ENCODE results near the gene ADGRG3.
"Not testable (repeated sequence)": the region's sequence is repeated elsewhere in the genome, so short reads cannot be mapped to it uniquely, and the experiment has no call there.

Gene ADGRG3

GRCh38 chr16:57660715-57661463 lies 7.2 kb upstream of the ADGRG3 start:
- no peak for DNase-seq

DNA sequence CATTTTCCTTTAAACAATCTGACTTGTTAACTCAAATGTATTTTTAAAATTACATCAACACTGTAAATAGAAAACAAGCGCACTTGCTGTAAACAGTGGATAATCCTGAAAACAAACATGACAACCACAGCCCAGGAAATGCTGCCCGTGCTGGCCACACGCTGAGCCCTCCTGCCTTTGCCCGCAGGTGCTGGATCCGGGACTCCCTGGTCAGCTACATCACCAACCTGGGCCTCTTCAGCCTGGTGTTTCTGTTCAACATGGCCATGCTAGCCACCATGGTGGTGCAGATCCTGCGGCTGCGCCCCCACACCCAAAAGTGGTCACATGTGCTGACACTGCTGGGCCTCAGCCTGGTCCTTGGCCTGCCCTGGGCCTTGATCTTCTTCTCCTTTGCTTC lies 6.6 kb upstream of the ADGRG3 start:
- DNase-seq, result no peak

GRCh38 chr16:57661936-57662906 lies 5.9 kb upstream of the ADGRG3 start:
- no peak for DNase-seq

DNA sequence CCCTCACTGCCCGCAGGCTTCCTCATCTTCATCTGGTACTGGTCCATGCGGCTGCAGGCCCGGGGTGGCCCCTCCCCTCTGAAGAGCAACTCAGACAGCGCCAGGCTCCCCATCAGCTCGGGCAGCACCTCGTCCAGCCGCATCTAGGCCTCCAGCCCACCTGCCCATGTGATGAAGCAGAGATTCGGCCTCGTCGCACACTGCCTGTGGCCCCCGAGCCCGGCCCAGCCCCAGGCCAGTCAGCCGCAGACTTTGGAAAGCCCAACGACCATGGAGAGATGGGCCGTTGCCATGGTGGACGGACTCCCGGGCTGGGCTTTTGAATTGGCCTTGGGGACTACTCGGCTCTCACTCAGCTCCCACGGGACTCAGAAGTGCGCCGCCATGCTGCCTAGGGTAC lies 4.7 kb upstream of the ADGRG3 start:
- DNase-seq, result peak in 1 of 56 donors; percentile 9

- no peak for DNase-seq
These were observed 4.0 kb upstream of the ADGRG3 start for GRCh38 chr16:57663917-57664661.

- no peak for DNase-seq
These were observed 3.5 kb upstream of the ADGRG3 start for GRCh38 chr16:57664662-57665025.

DNA sequence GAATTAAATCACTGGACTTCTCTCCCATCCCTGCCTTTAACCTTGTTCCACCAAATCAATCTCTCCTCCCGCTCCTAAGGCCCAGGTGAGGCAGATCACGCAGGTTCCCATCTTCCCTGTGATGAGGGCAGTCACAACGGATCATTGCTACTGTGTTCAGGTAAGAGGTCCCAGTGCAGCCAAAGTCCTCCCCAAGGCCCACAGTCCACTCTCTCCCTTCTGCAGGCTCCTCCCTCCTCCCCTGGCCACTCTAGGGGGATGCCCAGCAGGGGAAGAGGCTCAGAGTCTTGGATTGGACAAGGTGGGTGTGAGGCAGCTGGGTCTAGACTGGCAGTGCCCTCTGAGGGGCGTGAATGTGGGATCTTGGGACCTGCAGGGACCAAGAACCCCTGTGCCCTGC lies 2.6 kb upstream of the ADGRG3 start:
- no peak for DNase-seq

DNA sequence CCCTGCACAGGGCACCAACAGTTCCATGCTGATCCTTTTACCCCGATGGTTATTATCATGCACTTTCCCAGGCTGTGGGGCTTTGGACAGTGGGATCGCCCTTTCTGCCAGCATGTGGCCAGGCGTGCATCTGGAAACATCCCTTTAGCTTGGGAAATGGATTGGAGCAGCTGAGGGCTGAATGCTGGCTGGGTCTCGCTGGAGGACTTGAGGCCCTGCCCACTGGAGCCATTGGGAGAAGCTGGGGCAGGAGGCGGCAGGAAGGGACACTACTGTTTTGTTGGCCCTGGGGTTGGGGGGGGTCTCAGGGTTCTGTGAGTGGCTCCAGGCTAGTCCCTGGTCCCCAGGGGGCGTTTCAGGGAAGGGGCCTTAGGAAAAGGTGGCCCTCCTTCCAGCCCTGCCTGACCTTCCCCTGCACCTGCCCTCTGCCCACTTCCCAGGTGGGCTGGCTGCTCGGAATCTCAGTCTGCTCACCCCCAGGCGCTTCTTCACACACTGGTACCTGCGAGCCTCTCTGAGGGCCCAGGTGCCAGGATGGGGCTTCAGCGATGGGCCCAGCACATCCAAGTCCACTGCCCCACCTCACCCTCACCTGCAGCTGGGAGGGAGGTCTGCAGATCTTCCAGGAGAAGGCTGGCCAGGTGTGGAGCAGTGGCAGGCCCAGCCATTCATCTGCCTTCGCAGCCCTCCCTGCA lies 1.6 kb upstream of the ADGRG3 start:
- no peak for DNase-seq

DNA sequence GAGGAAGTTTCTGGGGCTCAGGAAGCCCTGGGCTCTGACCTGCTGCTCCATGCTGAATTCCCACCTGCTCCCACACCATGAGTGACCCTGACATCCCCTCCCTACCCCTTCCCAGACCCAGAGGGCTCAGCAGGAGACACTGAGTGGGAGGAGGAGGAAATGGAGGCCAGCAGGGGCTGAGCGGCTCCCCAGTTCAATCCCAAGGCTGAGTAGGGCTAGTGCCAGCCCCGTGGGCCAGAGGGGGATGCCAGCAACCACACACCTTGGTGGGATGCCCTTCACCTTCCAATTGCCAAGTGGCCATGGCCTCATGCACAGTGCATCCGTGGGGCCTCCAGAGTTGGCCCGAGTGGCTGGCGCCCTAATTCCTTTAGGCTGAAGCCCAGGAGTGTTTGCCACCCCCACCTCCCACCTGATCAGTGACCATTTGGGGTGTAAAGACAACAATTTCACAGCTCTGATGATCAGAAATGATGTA lies 1.0 kb upstream of the ADGRG3 start:
- DNase-seq, result no peak

DNA sequence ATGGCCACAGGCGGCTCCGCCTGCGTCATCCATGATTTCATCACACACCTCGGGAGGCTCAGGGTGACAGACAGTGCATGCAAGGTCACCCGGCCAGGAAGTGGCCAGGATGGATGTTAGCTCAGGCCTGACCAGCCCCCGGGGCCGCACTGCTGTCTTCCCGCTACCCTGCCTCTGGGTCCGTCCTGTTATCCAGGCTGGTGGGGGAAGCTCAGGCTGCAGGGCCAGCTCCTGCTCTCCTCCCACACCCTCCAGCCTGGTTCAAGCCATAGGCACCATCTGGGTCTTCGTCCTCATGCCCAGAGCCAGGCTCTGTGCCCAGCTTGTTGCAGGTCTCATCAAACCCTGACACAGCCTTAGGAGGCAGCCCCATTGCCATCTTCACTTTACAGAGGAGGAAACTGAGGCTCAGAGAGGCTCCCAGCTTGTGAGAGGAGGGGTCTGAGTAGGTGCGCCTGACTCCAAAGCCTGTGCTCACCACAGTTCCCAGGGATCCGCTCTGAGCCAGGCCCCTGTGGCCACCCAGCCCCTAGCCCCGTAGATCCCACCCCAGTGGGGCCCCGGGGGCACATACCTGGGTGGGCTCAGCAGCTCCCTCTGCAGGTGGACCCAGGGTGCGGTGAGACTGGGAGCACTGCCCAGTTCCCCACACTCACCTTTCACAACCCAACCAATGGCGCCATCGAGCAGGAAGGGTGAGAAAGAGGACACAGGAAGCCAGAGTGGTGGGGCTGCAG lies 412 bp upstream of the ADGRG3 start:
- no peak for DNase-seq

DNA sequence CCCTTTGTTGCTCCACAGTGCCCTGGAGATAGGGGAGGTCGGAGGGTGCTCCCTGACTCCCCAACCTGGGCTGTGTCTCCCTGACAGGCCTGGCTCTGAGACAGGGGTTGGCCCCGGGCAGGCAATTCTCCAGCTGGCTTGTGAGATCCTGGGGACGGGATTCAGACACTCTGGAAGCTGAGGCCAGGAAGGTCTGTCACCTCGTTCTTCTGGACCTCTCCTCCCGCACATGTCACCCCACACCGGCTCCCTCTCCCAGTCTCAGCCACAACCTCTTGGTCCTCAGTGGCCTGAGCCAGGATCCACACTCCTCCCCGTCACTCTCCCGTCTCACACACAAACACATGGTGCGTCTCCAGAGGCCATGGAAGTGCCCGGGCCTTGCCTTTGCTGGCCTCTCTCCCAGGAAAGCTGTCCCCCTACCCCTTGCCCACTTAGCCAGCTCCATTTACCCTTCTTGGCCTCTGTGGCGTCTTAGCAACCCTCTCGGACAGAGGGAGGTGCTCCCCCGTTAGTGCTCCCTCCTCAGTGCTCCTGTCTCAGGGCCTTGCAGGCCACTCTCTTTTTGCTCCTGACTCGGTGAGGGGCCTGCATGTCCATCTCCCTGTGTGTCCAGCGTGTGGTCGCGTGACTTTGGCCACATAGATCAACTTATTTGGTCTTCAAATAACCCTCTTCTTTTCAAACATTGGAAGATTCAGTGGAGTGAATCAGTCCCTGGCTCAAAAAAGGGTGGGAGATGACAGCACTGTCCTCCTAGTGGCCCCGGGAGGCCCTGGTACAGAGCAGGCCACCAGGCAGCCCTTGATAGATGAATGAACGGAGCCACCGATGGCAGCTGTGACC lies 747 bp downstream of the ADGRG3 start:
- no peak for DNase-seq

GRCh38 chr16:57669476-57670162 lies 1.5 kb downstream of the ADGRG3 start:
- no peak for DNase-seq

DNA sequence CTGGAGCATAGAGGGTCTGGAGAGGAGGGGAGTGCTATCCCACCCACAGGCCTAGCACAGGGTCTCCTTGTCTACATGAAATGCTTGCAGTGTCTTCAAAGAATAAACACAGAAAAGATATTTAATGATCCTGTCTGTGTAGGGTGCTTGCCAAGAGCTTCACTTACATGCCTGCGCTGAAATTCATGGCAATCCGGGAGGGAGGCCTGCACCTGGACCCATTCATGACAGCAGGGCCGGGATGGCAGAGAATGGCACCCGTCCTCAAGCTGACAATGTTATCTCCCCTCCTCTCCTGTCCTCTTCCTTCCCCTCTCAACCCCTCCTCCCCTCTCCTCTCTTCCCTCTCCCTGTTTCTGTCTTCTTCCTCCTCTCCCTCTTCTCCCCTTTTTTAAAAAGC lies 2.1 kb downstream of the ADGRG3 start:
- no peak for DNase-seq

DNA sequence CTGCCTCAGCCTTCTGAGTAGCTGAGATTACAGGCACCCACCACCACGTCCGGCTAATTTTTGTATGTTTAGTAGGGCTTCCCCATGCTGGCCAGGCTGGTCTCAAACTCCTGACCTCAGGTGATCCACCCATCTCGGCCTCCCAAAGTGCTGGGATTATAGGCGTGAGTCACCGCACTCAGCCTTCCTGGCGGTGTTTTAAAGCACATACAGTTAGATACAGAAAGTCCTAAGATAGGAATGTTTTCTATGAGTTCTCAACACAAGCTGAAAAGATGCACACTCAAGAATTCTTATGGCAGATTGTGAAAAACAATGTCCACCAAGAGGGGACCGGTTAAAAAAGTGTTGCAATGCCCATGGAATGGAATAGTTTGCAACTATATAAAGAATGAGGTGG lies 3.3 kb downstream of the ADGRG3 start:
- DNase-seq, result not testable (repeated sequence)

GRCh38 chr16:57672416-57672815 lies 4.3 kb downstream of the ADGRG3 start:
- no peak for DNase-seq

GRCh38 chr16:57672824-57673223 lies 4.7 kb downstream of the ADGRG3 start:
- no peak for DNase-seq

DNA sequence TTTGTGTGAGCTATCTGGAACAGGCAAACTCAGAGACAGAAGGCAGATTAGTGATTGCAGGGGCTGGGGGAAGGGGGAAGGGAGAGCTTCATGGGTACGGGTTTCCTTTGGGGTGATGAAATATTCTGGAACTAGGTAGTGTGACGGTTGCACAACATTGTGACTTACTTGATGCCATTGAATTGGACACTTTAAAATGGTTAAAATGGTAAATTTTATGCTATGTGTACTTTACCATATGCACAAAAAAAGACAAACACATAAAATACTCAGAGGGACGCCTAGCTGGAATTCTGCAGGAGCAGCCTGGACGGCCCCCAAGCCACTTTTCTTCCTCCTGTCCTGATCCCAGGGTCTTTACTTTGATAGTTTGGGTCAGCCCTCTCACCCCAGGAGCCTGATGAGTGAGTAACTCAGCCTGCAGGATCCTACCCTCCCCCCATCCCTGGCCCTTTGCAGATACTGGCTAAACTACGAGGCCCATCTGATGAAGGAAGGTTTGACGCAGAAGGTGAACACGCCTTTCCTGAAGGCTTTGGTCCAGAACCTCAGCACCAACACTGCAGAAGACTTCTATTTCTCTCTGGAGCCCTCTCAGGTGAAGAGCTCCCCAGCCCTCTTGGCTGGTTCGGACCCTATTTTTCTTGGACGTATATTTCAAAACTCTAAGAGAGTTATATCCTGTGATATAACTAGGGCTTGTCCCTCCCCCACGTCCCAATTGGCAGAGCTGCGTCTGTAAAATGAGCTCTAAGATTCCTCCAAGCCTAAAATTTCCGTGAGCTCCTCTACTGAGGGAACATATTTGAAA lies 7.8 kb downstream of the ADGRG3 start:
- no peak for DNase-seq

GRCh38 chr16:57676553-57677085 lies 8.5 kb downstream of the ADGRG3 start:
- no peak for DNase-seq
